Natural killer cell treated with Interleukin-12 subunit alpha and Interleukin-12 subunit beta and Interleukin-15 and Interleukin-18, amount 100 ng/mL, for 72 hours (primary cell): Measurements from ENCODE around the gene SLC25A23. TPM values are rescaled to one million over a fixed set of nuclear protein-coding genes. Genes with fewer than 3 reads are reported as not detected.
"Not testable (repeated sequence)": the region's sequence is repeated elsewhere in the genome, so short reads cannot be mapped to it uniquely, and the experiment has no call there.

ENCODE experiments used
- ATAC-seq, 2 donors: fragments of 150-1000 bp; cut with Tn5 transposase in 1 of 2; sonication (Bioruptor Pico), chemical (Tn5 transposase) in 1 of 2; 2 replicates each; pipeline ENCODE4 v1.10.0; 2021
- DNase-seq: peaks from one replicate; pipeline ENCODE4 v3.0.0; 2022; ENCODE audit warnings: low spot score
- H3K27ac Mint-ChIP-seq, 2 donors: 1 replicate in 1 of 2; 2 replicates in 1 of 2; pipeline ENCODE4 v1.8.0; 2022; ENCODE audit warnings: mixed read lengths in 2 of 2, mild to moderate bottlenecking in 1 of 2, moderate library complexity in 1 of 2
- H3K27me3 Mint-ChIP-seq, 2 donors: 1 replicate in 1 of 2; 2 replicates in 1 of 2; pipeline ENCODE4 v1.8.0; 2022; ENCODE audit warnings: mixed read lengths in 2 of 2
- H3K36me3 Mint-ChIP-seq: one replicate; pipeline ENCODE4 v1.8.0; 2022; ENCODE audit warnings: mixed read lengths
- H3K4me1 Mint-ChIP-seq, 2 donors: 1 replicate in 1 of 2; 2 replicates in 1 of 2; pipeline ENCODE4 v1.8.0; 2022; ENCODE audit warnings: low read depth in 2 of 2, mixed read lengths in 2 of 2, mild to moderate bottlenecking in 1 of 2
- H3K4me3 Mint-ChIP-seq: one replicate; pipeline ENCODE4 v1.8.0; 2022; ENCODE audit warnings: mixed read lengths
- H3K9me3 Mint-ChIP-seq: 2 replicates; pipeline ENCODE4 v1.8.0; 2022; ENCODE audit warnings: mixed read lengths
- total RNA-seq, 2 donors: library from RNA; stranded (reverse); gene quantifications; one replicate each; pipeline ENCODE4 v1.2.3, GENCODE V29; 2022

Gene SLC25A23
- total RNA-seq: 10 to 100 TPM in 1 of 2 donors, 1 to 10 TPM in 1; 5.4 to 10.5 TPM

DNA sequence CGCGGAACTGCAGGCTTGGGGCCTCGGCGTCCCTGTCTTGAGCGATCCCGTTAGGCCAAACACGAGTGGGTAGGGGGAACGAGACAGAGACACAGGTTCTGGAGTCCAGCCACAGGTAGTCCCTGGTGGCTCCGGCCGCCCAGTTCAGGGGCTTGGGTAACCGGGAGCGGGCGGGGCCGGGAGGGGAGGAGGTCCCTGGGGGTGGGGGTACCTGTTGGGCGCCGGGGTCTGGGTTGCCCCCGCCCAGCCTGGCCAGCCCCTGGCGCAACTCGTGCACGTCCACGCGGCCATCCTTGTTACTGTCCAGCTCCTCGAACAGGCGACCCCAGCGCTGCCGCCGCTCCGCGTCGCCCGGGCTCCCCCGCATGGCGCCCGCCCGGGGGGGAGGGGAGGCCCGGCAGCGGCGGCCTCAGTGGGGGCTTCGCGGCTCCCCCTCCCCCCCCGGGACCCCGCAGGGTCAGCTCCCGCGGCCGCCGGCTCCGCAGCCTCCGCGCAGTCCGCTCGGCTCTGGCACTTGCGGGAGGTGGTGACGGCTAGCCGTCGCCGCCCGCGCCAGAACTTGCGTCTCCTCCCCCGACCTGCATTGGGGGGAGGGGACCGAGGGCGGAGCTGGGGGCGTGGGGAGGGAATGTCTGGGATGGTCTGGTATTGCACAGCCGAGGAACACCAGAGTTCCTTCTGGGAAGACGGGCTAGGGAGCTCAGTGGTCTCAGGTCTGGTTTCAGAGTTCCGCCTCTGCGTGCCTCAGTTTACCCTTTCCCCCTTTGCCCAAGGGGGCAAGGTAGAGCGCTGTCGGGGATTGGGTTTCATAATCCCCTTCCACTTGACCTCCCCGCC lies at the start of gene SLC25A23:
Gene SLC25A23, minus strand, starts transcription at position 531 of the 837 bp plus-strand sequence. Its CDS starts 164 bp downstream, at position 367.
- no peaks in the 10 kb centered on the region for H3K36me3 Mint-ChIP-seq
- no peaks in the 10 kb centered on the region for H3K9me3 Mint-ChIP-seq
- H3K4me3 Mint-ChIP-seq: peak within 1 kb of the TSS; percentile 95
- peak within 1 kb of the TSS; percentile 80 to 83 for H3K27ac Mint-ChIP-seq
- peaks cover 16 to 17% of the 10 kb centered on the region in 2 donors for H3K4me1 Mint-ChIP-seq
- DNase-seq (peak; percentile 70), ATAC-seq (peak; percentile 55 to 69)
- H3K27me3 Mint-ChIP-seq: no peaks in the 10 kb centered on the region

DNA sequence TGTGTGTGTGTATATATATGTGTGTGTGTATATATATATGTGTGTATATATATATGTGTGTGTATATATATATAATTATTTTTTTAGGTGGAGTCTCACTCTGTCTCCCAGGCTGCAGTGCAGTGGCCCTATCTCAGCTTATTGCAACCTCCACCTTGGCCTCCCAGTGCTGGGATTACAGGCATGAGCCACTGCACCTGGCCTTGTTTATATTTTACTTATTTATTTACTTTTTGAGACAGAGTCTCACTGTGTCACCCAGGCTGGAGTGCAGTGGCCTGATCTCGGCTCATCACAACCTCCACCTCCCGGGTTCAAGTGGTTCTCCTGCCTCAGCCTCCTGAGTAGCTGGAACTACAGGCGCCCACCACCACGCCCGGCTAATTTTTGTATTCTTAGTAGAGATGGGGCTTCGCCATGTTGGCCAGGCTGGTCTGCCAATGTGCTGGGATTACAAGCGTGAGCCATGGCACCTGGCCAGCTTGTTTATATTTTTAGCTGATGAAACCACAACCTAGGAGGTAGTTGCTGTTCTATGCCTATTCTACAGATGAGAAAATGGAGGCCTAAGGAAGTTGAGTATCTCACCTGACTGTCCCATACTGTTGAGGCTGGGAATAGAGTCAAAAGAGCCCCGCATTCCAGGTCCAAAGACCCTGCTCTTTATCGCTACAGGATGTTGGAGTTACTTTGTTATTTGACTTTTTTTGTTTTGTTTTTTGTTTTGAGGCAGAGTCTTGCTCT lies 48.6 kb upstream of the SLC25A23 start:
- DNase-seq, H3K27ac Mint-ChIP-seq, H3K36me3 Mint-ChIP-seq, H3K27me3 Mint-ChIP-seq, H3K4me1 Mint-ChIP-seq, ATAC-seq, H3K4me3 Mint-ChIP-seq, H3K9me3 Mint-ChIP-seq: not testable (repeated sequence)

DNA sequence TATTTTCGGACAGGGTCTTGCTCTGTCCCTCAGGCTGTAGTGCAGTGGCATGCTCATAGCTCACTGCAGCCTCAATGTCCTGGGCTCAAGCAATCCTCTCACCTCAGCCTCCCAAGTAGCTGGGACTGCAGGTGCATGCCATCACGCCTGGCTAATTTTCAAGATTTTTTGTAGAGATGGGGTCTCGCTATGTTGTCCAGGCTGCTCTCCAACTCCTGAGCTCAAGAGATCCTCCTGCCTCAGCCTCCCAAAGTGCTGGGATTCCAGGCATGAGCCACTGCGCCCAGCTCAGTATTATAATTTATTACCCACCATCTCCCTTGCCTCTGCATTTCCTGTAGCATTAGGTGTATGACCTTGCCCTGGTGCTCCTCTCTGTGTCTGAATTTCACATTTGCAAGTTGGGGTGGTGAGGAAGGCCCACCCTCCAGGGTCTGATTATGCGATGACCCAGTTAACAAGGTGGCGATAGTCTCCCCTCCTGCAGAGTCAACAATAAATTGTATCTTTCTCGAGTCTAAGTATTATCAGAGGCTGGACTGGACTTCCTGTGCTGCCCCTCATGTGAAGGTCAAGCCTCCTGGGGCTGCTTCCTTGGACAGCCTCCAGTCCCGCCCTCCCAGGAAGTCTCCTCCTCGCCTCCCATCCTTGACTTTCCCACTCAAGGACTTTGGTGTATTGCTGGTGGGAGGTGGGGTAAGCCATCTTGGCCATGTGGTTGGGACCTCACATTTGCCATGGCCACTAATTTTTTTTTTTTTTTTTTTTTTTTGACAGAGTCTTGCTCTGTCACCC lies 44.0 kb upstream of the SLC25A23 start:
- no peak for DNase-seq
- no peak for ATAC-seq
- no peak overlapping the region for H3K27ac Mint-ChIP-seq
- peaks cover 0 to 5% of the 10 kb centered on the region in 2 donors for H3K27me3 Mint-ChIP-seq
- peak overlapping the region; percentile 30 for H3K4me3 Mint-ChIP-seq
- peaks cover 4 to 11% of the 10 kb centered on the region in 2 donors for H3K4me1 Mint-ChIP-seq
- no peaks in the 10 kb centered on the region for H3K9me3 Mint-ChIP-seq
- H3K36me3 Mint-ChIP-seq: no peaks in the 10 kb centered on the region

DNA sequence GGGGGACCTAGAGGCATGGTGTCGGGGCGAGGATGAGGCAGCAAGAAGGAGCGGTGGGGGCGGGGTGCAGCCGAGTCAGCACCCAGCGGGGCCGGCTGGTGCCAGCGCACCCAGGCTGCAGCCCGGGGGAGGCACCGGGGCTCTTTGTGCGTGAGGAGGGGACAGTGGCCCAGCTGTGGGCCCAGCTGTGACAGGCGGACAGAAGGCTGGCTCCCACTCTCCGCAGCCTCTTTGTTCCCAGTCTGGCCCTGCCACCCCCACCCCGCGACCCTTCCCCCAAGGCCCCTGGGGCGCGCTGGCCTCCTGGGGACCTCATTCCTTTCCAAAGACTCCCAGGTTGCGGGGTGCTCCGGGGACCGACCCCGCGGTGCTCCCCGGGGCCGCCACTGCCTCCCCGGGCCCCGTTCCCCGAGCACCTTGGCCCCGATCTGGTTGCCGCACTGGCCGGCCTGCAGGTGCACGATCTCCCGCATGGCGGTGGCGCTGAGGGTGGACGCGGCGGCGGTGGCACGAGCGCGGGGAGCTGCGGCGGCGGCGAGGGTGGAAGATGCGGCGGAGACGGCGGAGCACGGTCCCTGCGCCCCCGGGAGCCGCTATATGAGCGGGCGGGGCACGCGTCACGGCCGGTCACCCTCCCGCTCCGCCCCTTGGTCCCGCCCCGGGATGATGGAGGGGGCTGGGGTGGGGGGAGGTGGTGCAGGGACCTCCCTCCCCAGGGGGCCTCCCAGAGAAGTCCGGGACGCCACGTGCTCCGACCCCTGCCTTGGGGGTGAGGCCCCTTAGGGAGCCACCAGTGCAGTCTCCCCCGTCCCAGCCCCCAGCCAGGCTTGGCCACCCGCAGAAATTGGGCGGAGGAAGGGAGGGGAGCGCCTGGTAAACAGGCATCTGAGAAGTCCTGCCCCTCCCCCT lies 42.4 kb upstream of the SLC25A23 start, which contains the start of gene TUBB4A:
Gene TUBB4A, minus strand, starts transcription at position 570 of the 909 bp plus-strand sequence. Its CDS starts 97 bp downstream, at position 473.
- Mint-ChIP-seq H3K9me3 (no peaks in the 10 kb centered on the region), H3K4me3 (peak within 1 kb of the TSS; percentile 45), H3K27me3 (peaks cover 0 to 5% of the 10 kb centered on the region in 2 donors), H3K27ac (no peak within 1 kb of the TSS), H3K36me3 (no peaks in the 10 kb centered on the region), H3K4me1 (peaks cover 4 to 11% of the 10 kb centered on the region in 2 donors)
- DNase-seq (no peak), ATAC-seq (peak; percentile 72 to 74)

DNA sequence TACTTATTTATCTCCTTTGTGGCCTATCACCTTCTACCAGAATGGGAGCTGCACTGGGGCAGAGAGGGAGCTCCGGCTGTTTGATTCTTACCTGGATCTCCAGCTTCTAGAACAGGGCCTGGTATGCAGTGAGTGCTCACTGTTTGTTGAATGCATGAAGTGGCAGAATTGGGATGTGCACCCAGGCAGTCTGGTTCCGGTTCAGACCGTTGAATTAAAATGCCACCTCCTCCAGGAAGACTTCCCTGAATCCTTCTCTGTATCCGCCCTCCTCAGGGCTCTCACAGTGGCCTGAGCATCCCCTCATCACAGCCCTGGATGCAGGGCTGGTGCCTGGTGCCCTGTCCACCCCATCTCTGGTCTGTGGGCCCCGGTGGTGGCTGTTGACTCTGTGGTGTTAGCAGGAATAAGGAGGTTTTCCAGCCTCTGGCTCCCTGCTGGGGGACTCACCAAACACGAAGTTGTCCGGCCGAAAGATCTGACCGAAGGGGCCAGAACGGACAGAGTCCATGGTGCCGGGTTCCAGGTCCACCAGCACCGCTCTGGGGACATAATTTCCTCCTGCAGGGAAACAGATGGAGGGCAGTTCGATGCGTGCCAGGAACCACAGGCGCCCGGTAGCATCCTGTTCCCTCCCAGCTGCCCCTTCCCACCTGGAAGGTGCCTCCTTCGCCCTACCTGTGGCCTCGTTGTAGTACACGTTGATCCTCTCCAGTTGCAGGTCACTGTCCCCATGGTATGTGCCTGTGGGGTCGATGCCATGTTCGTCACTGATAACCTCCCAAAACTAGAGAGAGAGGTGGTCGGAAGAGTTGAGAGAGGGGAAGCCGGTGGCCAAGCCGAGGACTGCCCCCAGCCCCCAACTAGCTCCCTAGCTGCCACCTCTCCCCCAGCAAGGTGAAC lies 41.5 kb upstream of the SLC25A23 start:
- Mint-ChIP-seq H3K27me3 (peaks cover 0 to 5% of the 10 kb centered on the region in 2 donors), H3K9me3 (no peaks in the 10 kb centered on the region), H3K4me1 (peaks cover 4 to 11% of the 10 kb centered on the region in 2 donors), H3K36me3 (no peaks in the 10 kb centered on the region), H3K27ac (no peak overlapping the region), H3K4me3 (peak overlapping the region; percentile 38)
- DNase-seq (no peak), ATAC-seq (no peak)

DNA sequence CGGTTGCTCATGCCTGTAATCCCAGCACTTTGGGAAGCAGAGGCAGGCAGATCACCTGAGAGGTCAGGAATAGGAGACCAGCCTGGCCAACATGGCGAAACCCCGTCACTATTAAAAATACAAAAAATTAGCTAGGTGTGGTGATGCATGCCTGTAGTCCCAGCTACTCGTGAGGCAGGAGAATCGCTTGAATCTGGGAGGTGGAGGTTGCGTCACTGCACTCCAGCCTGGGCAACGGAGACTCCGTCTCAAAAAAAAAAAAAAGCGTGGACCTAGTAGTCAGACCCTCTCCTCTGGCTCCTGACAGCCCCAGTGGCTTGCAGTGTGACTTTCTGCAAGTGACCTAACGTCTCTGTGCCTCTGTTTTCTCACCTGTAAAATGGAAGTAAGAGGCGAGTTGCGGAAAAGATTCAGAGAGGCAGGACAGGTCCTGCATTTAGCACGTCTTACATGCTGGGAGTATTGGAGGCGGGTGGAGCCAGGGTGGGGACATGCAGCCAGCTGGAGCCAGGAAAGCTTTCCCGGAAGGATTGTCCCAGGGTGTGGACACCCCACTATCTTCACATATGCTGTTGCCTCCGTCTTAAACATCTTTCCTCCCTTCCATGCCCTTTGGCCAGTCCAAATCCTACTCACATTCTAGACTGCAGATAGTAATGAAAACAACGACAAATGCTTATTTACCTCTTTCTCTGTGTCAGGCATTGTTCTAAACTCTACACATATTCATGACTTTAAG lies 39.6 kb upstream of the SLC25A23 start:
- DNase-seq: no peak
- Mint-ChIP-seq H3K4me1 (peaks cover 0 to 4% of the 10 kb centered on the region in 2 donors), H3K36me3 (no peaks in the 10 kb centered on the region), H3K27ac (no peak overlapping the region), H3K4me3 (no peak overlapping the region), H3K27me3 (peaks cover 0 to 5% of the 10 kb centered on the region in 2 donors), H3K9me3 (no peaks in the 10 kb centered on the region)
- ATAC-seq: no peak

DNA sequence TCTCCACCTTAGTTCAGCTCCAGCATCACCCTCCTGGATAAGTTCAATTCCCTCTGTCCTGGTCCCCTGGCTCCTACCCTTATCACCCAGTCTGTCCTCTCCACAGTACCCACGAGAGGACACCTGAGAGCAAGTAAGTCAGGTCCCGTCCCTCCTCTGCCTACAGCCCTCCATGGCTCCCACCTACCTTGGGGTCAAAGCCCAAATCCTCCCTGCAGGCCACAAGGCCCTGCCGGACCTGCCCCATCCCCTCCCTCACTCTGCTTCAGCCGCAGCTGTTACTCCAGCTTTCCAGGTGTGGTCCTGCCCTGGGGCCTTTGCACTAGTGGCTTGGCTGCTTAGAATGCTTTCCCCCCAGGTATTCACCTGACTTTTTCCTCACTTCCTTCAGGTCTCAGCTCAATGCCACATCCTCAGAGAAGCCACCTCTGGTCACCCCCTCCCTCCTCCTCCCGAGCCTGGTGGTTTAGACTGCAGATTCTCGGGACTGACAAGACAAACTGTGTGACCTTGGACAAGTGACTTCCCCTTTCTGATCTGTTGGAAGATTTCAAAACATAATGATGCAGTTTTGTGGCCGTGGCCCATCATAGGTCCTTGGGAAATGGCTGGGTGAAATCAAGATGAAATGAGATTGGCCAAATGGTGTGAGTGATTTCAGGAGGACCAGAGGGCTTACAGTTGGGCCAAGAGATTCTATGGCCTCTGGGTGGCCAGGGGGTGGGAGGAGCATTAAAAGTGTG lies 38.9 kb upstream of the SLC25A23 start:
- Mint-ChIP-seq H3K4me3 (no peak overlapping the region), H3K36me3 (no peaks in the 10 kb centered on the region), H3K27me3 (peaks cover 0 to 5% of the 10 kb centered on the region in 2 donors), H3K9me3 (no peaks in the 10 kb centered on the region), H3K4me1 (peaks cover 0 to 4% of the 10 kb centered on the region in 2 donors), H3K27ac (no peak overlapping the region)
- DNase-seq (no peak), ATAC-seq (peak in 1 of 2 donors; percentile 52)

DNA sequence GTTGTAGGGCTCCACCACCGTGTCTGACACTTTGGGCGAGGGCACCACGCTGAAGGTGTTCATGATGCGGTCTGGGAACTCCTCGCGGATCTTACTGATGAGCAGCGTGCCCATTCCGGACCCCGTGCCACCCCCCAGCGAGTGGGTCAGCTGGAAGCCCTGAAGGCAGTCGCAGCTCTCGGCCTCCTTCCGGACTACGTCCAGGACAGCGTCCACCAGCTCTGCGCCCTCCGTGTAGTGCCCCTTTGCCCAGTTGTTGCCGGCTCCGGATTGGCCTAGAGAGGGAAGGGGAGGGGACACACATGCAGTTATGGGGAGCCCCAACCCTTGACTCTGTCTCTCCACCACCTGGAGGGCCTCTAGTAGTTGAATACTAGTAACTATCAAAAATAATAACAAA lies 36.4 kb upstream of the SLC25A23 start:
- DNase-seq (no peak), ATAC-seq (no peak)
- H3K4me3 Mint-ChIP-seq: no peak overlapping the region
- no peaks in the 10 kb centered on the region for H3K9me3 Mint-ChIP-seq
- H3K36me3 Mint-ChIP-seq: no peaks in the 10 kb centered on the region
- no peak overlapping the region for H3K27ac Mint-ChIP-seq
- peaks cover 4% of the 10 kb centered on the region in 2 donors for H3K4me1 Mint-ChIP-seq
- no peaks in the 10 kb centered on the region for H3K27me3 Mint-ChIP-seq

DNA sequence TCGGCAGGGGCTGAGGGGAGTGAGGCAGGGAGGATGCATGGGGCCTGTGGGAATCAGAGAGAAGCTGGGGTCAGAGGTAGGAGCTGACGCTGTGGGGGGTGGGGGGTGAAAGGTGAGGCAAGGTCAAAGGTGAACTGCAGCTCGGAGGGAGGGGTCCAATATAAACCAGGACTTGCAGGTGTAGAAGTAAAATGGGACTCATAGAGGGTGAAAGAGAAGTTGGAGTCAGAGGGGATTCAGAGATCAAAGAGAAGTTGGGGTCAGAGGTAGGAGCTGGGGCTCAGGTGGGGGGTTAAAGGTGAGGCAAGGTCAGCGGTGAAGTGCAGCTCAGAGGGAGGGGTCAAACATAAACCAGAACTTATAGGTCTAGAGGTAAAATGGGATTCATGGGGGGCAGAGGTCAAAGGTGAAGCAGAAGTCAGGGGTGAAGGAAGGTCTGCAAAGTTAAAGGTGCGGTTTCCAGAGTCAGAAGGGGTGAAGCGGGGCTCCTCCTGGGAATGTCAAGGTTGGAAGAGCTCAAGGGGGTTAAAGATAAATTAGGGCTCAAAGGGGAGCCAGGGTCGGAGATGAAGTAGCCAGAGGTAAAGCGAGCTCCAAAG lies 34.9 kb upstream of the SLC25A23 start:
- H3K36me3 Mint-ChIP-seq: no peaks in the 10 kb centered on the region
- H3K27me3 Mint-ChIP-seq: no peaks in the 10 kb centered on the region
- DNase-seq: no peak
- ATAC-seq: no peak
- H3K4me1 Mint-ChIP-seq: peaks cover 13 to 14% of the 10 kb centered on the region in 2 donors
- H3K27ac Mint-ChIP-seq: no peak overlapping the region
- H3K9me3 Mint-ChIP-seq: no peaks in the 10 kb centered on the region
- no peak overlapping the region for H3K4me3 Mint-ChIP-seq

DNA sequence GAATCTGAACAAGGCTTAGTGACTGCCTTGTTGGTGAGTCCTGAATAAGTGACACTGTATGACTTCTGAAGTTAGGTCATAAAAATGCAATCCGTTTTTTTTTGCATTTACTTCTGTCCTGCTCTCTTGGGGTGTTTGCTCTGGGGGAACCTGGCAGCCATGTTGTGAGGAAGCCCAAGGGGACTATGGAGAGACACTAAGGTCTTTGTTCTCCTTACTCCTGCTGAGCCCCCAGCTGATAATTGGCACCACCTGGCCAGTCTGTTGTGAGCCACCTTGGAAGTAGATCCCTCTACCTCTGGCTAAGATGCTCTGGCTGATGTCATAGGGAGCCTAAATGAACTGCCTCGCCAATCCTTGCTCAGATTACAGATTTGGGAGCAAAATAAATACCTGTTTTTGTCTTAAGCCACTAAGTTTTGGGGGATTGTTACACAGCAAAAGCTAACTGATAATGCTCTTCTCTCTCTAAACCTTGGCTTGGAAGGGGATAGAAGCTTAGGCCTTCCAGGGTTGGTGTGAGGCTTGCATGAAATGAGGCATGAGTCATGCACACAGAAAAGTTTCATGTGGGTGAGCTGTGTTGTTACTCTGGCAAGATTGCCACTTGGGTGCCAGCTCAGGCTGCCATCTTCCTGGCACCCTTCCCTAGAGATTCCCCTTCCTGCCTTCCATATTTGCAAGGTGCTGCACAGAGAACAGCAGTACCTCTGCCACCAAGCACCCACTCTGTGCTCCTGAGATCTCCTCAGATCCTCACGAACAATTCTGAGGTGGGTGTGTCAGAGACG lies 32.4 kb upstream of the SLC25A23 start:
- DNase-seq (no peak), ATAC-seq (no peak)
- no peaks in the 10 kb centered on the region for H3K9me3 Mint-ChIP-seq
- no peaks in the 10 kb centered on the region for H3K36me3 Mint-ChIP-seq
- H3K27ac Mint-ChIP-seq: no peak overlapping the region
- peaks cover 17 to 19% of the 10 kb centered on the region in 2 donors for H3K4me1 Mint-ChIP-seq
- no peaks in the 10 kb centered on the region for H3K27me3 Mint-ChIP-seq
- no peak overlapping the region for H3K4me3 Mint-ChIP-seq
